OCI-LY3 (cell line): Measurements from ENCODE around the gene SORCS3.

Experiments used
- CTCF ChIP-seq: fragments of 200-600, 300-600 bp; sonication (generic); IDR thresholded peaks from 2 replicates; pipeline ENCODE4 v1.5.1; 2014; ENCODE audit warnings: antibody characterized with exemption, low read length, low read depth
- EZH2phosphoT487 ChIP-seq: fragments of 200-600 bp; shearing (Covaris generic); IDR thresholded peaks from 2 replicates; pipeline ENCODE4 v1.6.1; 2018; ENCODE audit warnings: antibody characterized with exemption, mixed run types, low read depth

- no peak for TF ChIP-seq CTCF
- TF ChIP-seq EZH2phosphoT487 = no peak
Observed at GRCh38 chr10:104922810-104923209, 281.7 kb downstream of the SORCS3 start.
